OCI-LY7 (cell line): ENCODE data around the gene RNF224. TPM values are rescaled to one million over a fixed set of nuclear protein-coding genes. Genes with fewer than 3 reads are reported as not detected.

ENCODE experiments used
- BruUV-seq: library from RNA; stranded (reverse); fragments of 400-500 nt; replicated peaks from 2 replicates; lab custom pipeline; 2021; lab: Mats Ljungman, UMichigan
- CTCF ChIA-PET: fragments of 300-600 bp; sonication (Branson Sonifier 250); formaldehyde crosslinking; loops from one replicate; lab custom pipeline; 2022; ENCODE audit warnings: antibody characterized with exemption; ENCODE audit not compliant: unreplicated experiment; lab: Charles Lee
- POLR2A ChIA-PET: fragments of 300-600 bp; sonication (Branson Sonifier 250); formaldehyde crosslinking; loops from one replicate; lab custom pipeline; 2022; ENCODE audit warnings: antibody characterized with exemption; lab: Charles Lee
- DNase-seq: peaks from one replicate; pipeline ENCODE4 v3.0.0-alpha.2; 2015; ENCODE audit warnings: low spot score
- H2AFZ ChIP-seq: fragments of 200-600 bp; sonication (generic), shearing (Covaris generic); 2 replicates; pipeline ENCODE4 v1.6.1; 2014; ENCODE audit warnings: mild to moderate bottlenecking, antibody characterized with exemption, low read length, moderate library complexity
- H3K27ac ChIP-seq: fragments of 200-600 bp; sonication (generic); 2 replicates; pipeline ENCODE4 v1.5.1; 2014; ENCODE audit warnings: mixed run types, low read depth, mild to moderate bottlenecking, moderate library complexity, low read length, inconsistent platforms; ENCODE audit not compliant: poor library complexity, severe bottlenecking
- H3K36me3 ChIP-seq: fragments of 200-600 bp; sonication (generic); 2 replicates; pipeline ENCODE4 v1.6.1; 2014; ENCODE audit warnings: mild to moderate bottlenecking, antibody characterized with exemption, low read length, moderate library complexity, mixed read lengths; ENCODE audit not compliant: insufficient read depth
- H3K4me1 ChIP-seq: fragments of 200-600 bp; sonication (generic); 2 replicates; pipeline ENCODE4 v1.5.1; 2014; ENCODE audit warnings: mild to moderate bottlenecking, low read length; ENCODE audit not compliant: insufficient read depth, poor library complexity, severe bottlenecking
- H3K4me2 ChIP-seq: fragments of 200-600 bp; sonication (generic); 2 replicates; pipeline ENCODE4 v1.6.1; 2014; ENCODE audit warnings: mild to moderate bottlenecking, low read length
- H3K4me3 ChIP-seq: fragments of 200-600 bp; sonication (generic); 2 replicates; pipeline ENCODE4 v1.5.1; 2014; ENCODE audit warnings: mild to moderate bottlenecking, low read depth, low read length; ENCODE audit not compliant: poor library complexity, severe bottlenecking
- H3K79me2 ChIP-seq: fragments of 200-600 bp; sonication (generic); 2 replicates; pipeline ENCODE4 v1.6.1; 2016; ENCODE audit warnings: low read depth, mild to moderate bottlenecking, low read length, moderate library complexity, mixed read lengths; ENCODE audit not compliant: insufficient read depth
- H3K9me2 ChIP-seq: fragments of 200-600 bp; sonication (generic); 2 replicates; pipeline ENCODE4 v1.6.1; 2016; ENCODE audit warnings: mild to moderate bottlenecking, low read length, mixed read lengths; ENCODE audit not compliant: insufficient read depth
- H3K9me3 ChIP-seq: fragments of 200-600 bp; sonication (generic); 2 replicates; pipeline ENCODE4 v1.6.1; 2014; ENCODE audit warnings: mild to moderate bottlenecking, mixed run types, low read length, mixed read lengths
- H4K20me1 ChIP-seq: fragments of 200-600 bp; sonication (generic); 2 replicates; pipeline ENCODE4 v1.6.1; 2014; ENCODE audit warnings: mild to moderate bottlenecking, antibody characterized with exemption, low read length, moderate library complexity, mixed read lengths; ENCODE audit not compliant: insufficient read depth
- CTCF ChIP-seq: fragments of 200-600 bp; sonication (generic); conservative IDR thresholded peaks from 2 replicates; pipeline ENCODE4 v1.5.1; 2014; ENCODE audit warnings: mild to moderate bottlenecking, antibody characterized with exemption, low read length, moderate library complexity, mixed read lengths
- EZH2phosphoT487 ChIP-seq: fragments of 200-600 bp; sonication (generic); IDR thresholded peaks from 2 replicates; pipeline ENCODE4 v1.6.1; 2018; ENCODE audit warnings: low read depth, borderline replicate concordance, mild to moderate bottlenecking, mixed run types, antibody characterized with exemption, low read length, moderate library complexity, mixed read lengths
- intact Hi-C: fragments of 100-400 bp; cut with micrococcal nuclease; formaldehyde crosslinking; loops from one replicate; pipeline ENCODE4 v1.10.0; 2022; ENCODE audit not compliant: unreplicated experiment
- total RNA-seq, 2 experiments: library from RNA; depleted of rRNA in 1 of 2; stranded (reverse); fragments of >200 nt in 1 of 2; shearing (Covaris generic) in 1 of 2; gene quantifications; 2 replicates each; pipeline ENCODE4 v1.2.3, GENCODE V29; 2014 to 2022

The RNF224 gene
- total RNA-seq, 2 experiments from 2014 or later: 0.13 to 0.30 TPM

GRCh38 chr9:137275588-137276472 lies 48.5 kb downstream of the RNF224 start:
- peaks cover 65% of the 10 kb centered on the region for H3K4me1 ChIP-seq
- ChIA-PET CTCF (no interaction called here), POLR2A (no interaction called here)
- H2AFZ ChIP-seq: no peak overlapping the region
- H3K4me2 ChIP-seq: peak overlapping the region; percentile 81
- no peaks in the 10 kb centered on the region for H4K20me1 ChIP-seq
- H3K4me3 ChIP-seq: peak overlapping the region; percentile 69
- intact Hi-C loops: loop anchor here (2.0 kb wide), 1 partner anchor 35 kb away; the partner anchor contains the start of gene TUBB4B
- DNase-seq: no peak
- no peaks in the 10 kb centered on the region for H3K9me3 ChIP-seq
- peaks cover 22% of the 10 kb centered on the region; the same call in 1 of the 2 replicates for H3K36me3 ChIP-seq
- TF ChIP-seq CTCF: no peak
- no peak for TF ChIP-seq EZH2phosphoT487
- H3K79me2 ChIP-seq: no peaks in the 10 kb centered on the region
- BruUV-seq: no TSS peak
- H3K9me2 ChIP-seq: no peaks in the 10 kb centered on the region
- peak overlapping the region; percentile 77 for H3K27ac ChIP-seq

DNA sequence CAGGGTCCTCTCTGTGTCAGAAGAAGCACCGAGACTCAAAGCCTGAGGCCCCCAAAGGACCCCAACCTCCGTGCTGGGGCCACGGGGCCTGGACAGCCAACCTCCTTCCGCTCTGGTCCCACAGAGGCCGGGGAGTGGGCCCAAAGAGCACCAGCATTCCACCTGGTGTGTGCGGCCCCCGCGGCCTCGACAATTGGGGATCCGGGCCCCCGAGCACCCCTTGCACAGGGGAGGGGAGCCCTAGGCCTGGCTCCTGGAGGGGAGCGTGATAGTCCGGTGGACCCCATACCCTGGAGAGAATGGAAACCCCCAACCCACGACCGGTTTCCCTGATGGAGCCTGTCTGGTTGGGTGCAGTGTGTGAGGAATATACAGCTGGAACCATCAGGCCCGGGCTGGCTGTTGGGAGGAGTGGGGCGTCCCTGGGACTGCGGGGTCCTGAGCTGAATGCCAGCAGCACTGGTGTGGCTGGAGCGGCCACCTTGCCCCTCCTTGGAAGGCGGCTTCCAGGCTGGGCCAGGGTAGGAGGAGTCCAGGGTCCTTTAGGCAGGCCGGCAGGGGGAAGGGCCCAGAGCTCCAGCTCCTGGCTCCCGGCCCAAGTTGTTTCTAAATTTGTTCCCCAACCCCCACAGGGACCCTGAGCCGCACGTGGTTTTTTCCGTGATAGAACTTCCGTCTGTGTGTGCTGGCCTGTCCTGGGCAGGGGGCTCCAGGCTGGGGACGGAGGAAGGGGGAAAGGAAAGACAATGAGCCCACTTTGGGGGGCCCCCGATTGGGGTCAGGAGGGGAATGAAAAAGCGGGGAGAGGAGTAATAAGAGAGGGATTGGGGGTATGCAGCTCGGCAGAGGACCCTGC lies 49.4 kb downstream of the RNF224 start:
- Histone ChIP-seq H3K4me1 (peaks cover 64% of the 10 kb centered on the region), H3K9me3 (no peaks in the 10 kb centered on the region), H3K9me2 (no peaks in the 10 kb centered on the region), H3K79me2 (no peaks in the 10 kb centered on the region), H4K20me1 (no peaks in the 10 kb centered on the region), H3K27ac (peak overlapping the region; percentile 77), H3K4me2 (peak overlapping the region; percentile 81), H3K36me3 (peaks cover 18% of the 10 kb centered on the region; the same call in 1 of the 2 replicates), H3K4me3 (peak overlapping the region; percentile 69), H2AFZ (no peak overlapping the region)
- POLR2A ChIA-PET: interaction anchor here (0.9 to 1.5 kb wide), 3 partner anchors 8 to 44 kb away, joined by 3 to 4 read pairs (median 3); no protein-coding TSS in a partner anchor
- DNase-seq: peak; percentile 53
- CTCF ChIA-PET: interaction anchor here (0.8 kb wide), 1 partner anchor 10 kb away, joined by 7 read pairs; no protein-coding TSS in a partner anchor
- intact Hi-C loops: loop anchor here (1.0 to 2.0 kb wide), 2 partner anchors 8 to 36 kb away; partner anchors contain the start of gene TUBB4B
- BruUV-seq: TSS peak; percentile 81
- TF ChIP-seq CTCF (no peak), EZH2phosphoT487 (no peak)
